ENCODE results near the gene TCTN1.

Gene TCTN1

GRCh38 chr12:110677982-110678381, 64.1 kb downstream of the TCTN1 start:
- H3K27me3 ChIP-seq (ENCODE audit: control insufficient read depth, insufficient read depth, low read length): no peaks in the 10 kb centered on the region
- H3K27ac ChIP-seq (ENCODE audit: low read depth, low read length): no peak overlapping the region
- no peak overlapping the region for H3K9ac ChIP-seq (ENCODE audit: low read length)
- no peaks in the 10 kb centered on the region for H3K4me1 ChIP-seq (ENCODE audit: control insufficient read depth, insufficient read depth, low read length)
- H3K36me3 ChIP-seq (ENCODE audit: control insufficient read depth, insufficient read depth, low read length): no peaks in the 10 kb centered on the region
- no peak overlapping the region for H3K4me3 ChIP-seq (ENCODE audit: low read length)

- no peaks in the 10 kb centered on the region for H3K27me3 ChIP-seq (ENCODE audit: control insufficient read depth, insufficient read depth, low read length)
- H3K27ac ChIP-seq (ENCODE audit: low read depth, low read length): no peak overlapping the region
- no peaks in the 10 kb centered on the region for H3K4me1 ChIP-seq (ENCODE audit: control insufficient read depth, insufficient read depth, low read length)
- no peak overlapping the region for H3K9ac ChIP-seq (ENCODE audit: low read length)
- H3K36me3 ChIP-seq (ENCODE audit: control insufficient read depth, insufficient read depth, low read length): no peaks in the 10 kb centered on the region
- H3K4me3 ChIP-seq (ENCODE audit: low read length): no peak overlapping the region
Measured at GRCh38 chr12:110679201-110679600, 65.3 kb downstream of the TCTN1 start.

- Histone ChIP-seq H3K4me3 (ENCODE audit: low read length) (no peak overlapping the region), H3K9ac (ENCODE audit: low read length) (no peak overlapping the region), H3K36me3 (ENCODE audit: control insufficient read depth, insufficient read depth, low read length) (no peaks in the 10 kb centered on the region), H3K27ac (ENCODE audit: low read depth, low read length) (no peak overlapping the region), H3K27me3 (ENCODE audit: control insufficient read depth, insufficient read depth, low read length) (no peaks in the 10 kb centered on the region), H3K4me1 (ENCODE audit: control insufficient read depth, insufficient read depth, low read length) (no peaks in the 10 kb centered on the region)
Measured at GRCh38 chr12:110680032-110680431, 66.1 kb downstream of the TCTN1 start.

GRCh38 chr12:110683888-110684287, 70.0 kb downstream of the TCTN1 start:
- Histone ChIP-seq H3K36me3 (ENCODE audit: control insufficient read depth, insufficient read depth, low read length) (no peaks in the 10 kb centered on the region), H3K27ac (ENCODE audit: low read depth, low read length) (no peak overlapping the region), H3K9ac (ENCODE audit: low read length) (no peak overlapping the region), H3K27me3 (ENCODE audit: control insufficient read depth, insufficient read depth, low read length) (no peaks in the 10 kb centered on the region), H3K4me1 (ENCODE audit: control insufficient read depth, insufficient read depth, low read length) (peaks cover 4% of the 10 kb centered on the region), H3K4me3 (ENCODE audit: low read length) (no peak overlapping the region)

GRCh38 chr12:110684312-110684836, 70.4 kb downstream of the TCTN1 start:
- H3K4me1 ChIP-seq (ENCODE audit: control insufficient read depth, insufficient read depth, low read length): peaks cover 4% of the 10 kb centered on the region
- H3K36me3 ChIP-seq (ENCODE audit: control insufficient read depth, insufficient read depth, low read length): no peaks in the 10 kb centered on the region
- no peak overlapping the region for H3K4me3 ChIP-seq (ENCODE audit: low read length)
- H3K27ac ChIP-seq (ENCODE audit: low read depth, low read length): no peak overlapping the region
- no peaks in the 10 kb centered on the region for H3K27me3 ChIP-seq (ENCODE audit: control insufficient read depth, insufficient read depth, low read length)
- H3K9ac ChIP-seq (ENCODE audit: low read length): no peak overlapping the region

GRCh38 chr12:110686294-110686903, 72.5 kb downstream of the TCTN1 start:
- no peak overlapping the region for H3K4me3 ChIP-seq (ENCODE audit: low read length)
- peaks cover 4% of the 10 kb centered on the region for H3K4me1 ChIP-seq (ENCODE audit: control insufficient read depth, insufficient read depth, low read length)
- no peaks in the 10 kb centered on the region for H3K36me3 ChIP-seq (ENCODE audit: control insufficient read depth, insufficient read depth, low read length)
- no peaks in the 10 kb centered on the region for H3K27me3 ChIP-seq (ENCODE audit: control insufficient read depth, insufficient read depth, low read length)
- H3K9ac ChIP-seq (ENCODE audit: low read length): no peak overlapping the region
- H3K27ac ChIP-seq (ENCODE audit: low read depth, low read length): no peak overlapping the region

- Histone ChIP-seq H3K4me1 (ENCODE audit: control insufficient read depth, insufficient read depth, low read length) (peaks cover 4% of the 10 kb centered on the region), H3K4me3 (ENCODE audit: low read length) (no peak overlapping the region), H3K9ac (ENCODE audit: low read length) (no peak overlapping the region), H3K36me3 (ENCODE audit: control insufficient read depth, insufficient read depth, low read length) (no peaks in the 10 kb centered on the region), H3K27ac (ENCODE audit: low read depth, low read length) (no peak overlapping the region), H3K27me3 (ENCODE audit: control insufficient read depth, insufficient read depth, low read length) (no peaks in the 10 kb centered on the region)
Measured at GRCh38 chr12:110687396-110688169, 73.7 kb downstream of the TCTN1 start.

- Histone ChIP-seq H3K27me3 (ENCODE audit: control insufficient read depth, insufficient read depth, low read length) (no peaks in the 10 kb centered on the region), H3K27ac (ENCODE audit: low read depth, low read length) (peak within 1 kb of the TSS; percentile 56), H3K4me3 (ENCODE audit: low read length) (peak within 1 kb of the TSS; percentile 70), H3K9ac (ENCODE audit: low read length) (peak within 1 kb of the TSS; percentile 14), H3K4me1 (ENCODE audit: control insufficient read depth, insufficient read depth, low read length) (peaks cover 4% of the 10 kb centered on the region), H3K36me3 (ENCODE audit: control insufficient read depth, insufficient read depth, low read length) (no peaks in the 10 kb centered on the region)
Measured at GRCh38 chr12:110688446-110689280, 74.7 kb downstream of the TCTN1 start, which contains the start of gene HVCN1. Gene HVCN1, minus strand, starts transcription at chr12:110689115. Its CDS starts 5,870 bp downstream, at chr12:110683245.

GRCh38 chr12:110689281-110690126, 75.6 kb downstream of the TCTN1 start:
- Histone ChIP-seq H3K27ac (ENCODE audit: low read depth, low read length) (peak overlapping the region; percentile 56), H3K36me3 (ENCODE audit: control insufficient read depth, insufficient read depth, low read length) (no peaks in the 10 kb centered on the region), H3K9ac (ENCODE audit: low read length) (peak overlapping the region; percentile 14), H3K27me3 (ENCODE audit: control insufficient read depth, insufficient read depth, low read length) (no peaks in the 10 kb centered on the region), H3K4me3 (ENCODE audit: low read length) (peak overlapping the region; percentile 70), H3K4me1 (ENCODE audit: control insufficient read depth, insufficient read depth, low read length) (peaks cover 4% of the 10 kb centered on the region)

- Histone ChIP-seq H3K4me3 (ENCODE audit: low read length) (peak overlapping the region; percentile 70), H3K4me1 (ENCODE audit: control insufficient read depth, insufficient read depth, low read length) (peaks cover 4% of the 10 kb centered on the region), H3K36me3 (ENCODE audit: control insufficient read depth, insufficient read depth, low read length) (no peaks in the 10 kb centered on the region), H3K27ac (ENCODE audit: low read depth, low read length) (no peak overlapping the region), H3K27me3 (ENCODE audit: control insufficient read depth, insufficient read depth, low read length) (no peaks in the 10 kb centered on the region), H3K9ac (ENCODE audit: low read length) (peak overlapping the region; percentile 14)
Measured at GRCh38 chr12:110690127-110690430, 76.2 kb downstream of the TCTN1 start.

GRCh38 chr12:110693731-110694130, 79.8 kb downstream of the TCTN1 start:
- Histone ChIP-seq H3K27ac (ENCODE audit: low read depth, low read length) (no peak overlapping the region), H3K4me3 (ENCODE audit: low read length) (no peak overlapping the region), H3K4me1 (ENCODE audit: control insufficient read depth, insufficient read depth, low read length) (no peaks in the 10 kb centered on the region), H3K9ac (ENCODE audit: low read length) (no peak overlapping the region), H3K36me3 (ENCODE audit: control insufficient read depth, insufficient read depth, low read length) (no peaks in the 10 kb centered on the region), H3K27me3 (ENCODE audit: control insufficient read depth, insufficient read depth, low read length) (no peaks in the 10 kb centered on the region)

All from rectal smooth muscle tissue (tissue), 1 donor.